Vagina (tissue), 2 donors: Measurements from ENCODE around the gene PRM3. TPM values are rescaled to one million over a fixed set of nuclear protein-coding genes. Genes with fewer than 3 reads are reported as not detected.

ENCODE experiments used
- DNase-seq, 2 donors: peaks; one replicate each; pipeline ENCODE4 v3.0.0-alpha.2; 2017; ENCODE audit errors: extremely low spot score in 2 of 2
- H3K27ac ChIP-seq: fragments of 200-600 bp; sonication (generic); one replicate; pipeline ENCODE4 v1.5.1; 2019
- H3K27me3 ChIP-seq: fragments of 200-600 bp; sonication (generic); one replicate; pipeline ENCODE4 v1.5.1; 2019
- H3K36me3 ChIP-seq, 2 donors: fragments of 200-600 bp; sonication (generic); one replicate each; pipeline ENCODE4 v1.5.1; 2017 to 2019
- H3K4me1 ChIP-seq: fragments of 200-600 bp; sonication (generic); one replicate; pipeline ENCODE4 v1.5.1; 2019
- H3K4me3 ChIP-seq, 2 donors: fragments of 200-600 bp; sonication (generic); 1 replicate in 1 of 2; 2 replicates in 1 of 2; pipeline ENCODE4 v1.5.1; 2016 to 2019
- H3K9me3 ChIP-seq: fragments of 200-600 bp; sonication (generic); one replicate; pipeline ENCODE4 v1.5.1; 2019
- POLR2A ChIP-seq, 2 donors: fragments of 450-650 bp; IDR thresholded peaks; one replicate each; pipeline ENCODE4 v1.6.1; 2017; ENCODE audit warnings: antibody characterized with exemption in 2 of 2, mild to moderate bottlenecking in 2 of 2, moderate library complexity in 2 of 2
- POLR2AphosphoS5 ChIP-seq, 2 donors: sonication (generic); formaldehyde crosslinking; IDR thresholded peaks; one replicate each; pipeline ENCODE4 v1.9.0; 2017; ENCODE audit warnings: antibody characterized with exemption in 2 of 2, mild to moderate bottlenecking in 2 of 2, low read depth in 1 of 2; ENCODE audit not compliant: insufficient read depth in 1 of 2
- intact Hi-C: fragments of 100-400 bp; cut with DNase I; formaldehyde crosslinking; loops from one replicate; pipeline ENCODE4 v1.15.1; 2023
- total RNA-seq: library from RNA; depleted of rRNA; stranded (reverse); fragments of >200 nt; gene quantifications from one replicate; pipeline ENCODE4 v1.2.3, GENCODE V29; 2016
- TF ChIP-seq, protein P1 (sequence below), 3 experiments: fragments of 450-650 bp in 2 of 3; fragments of 200-600 bp in 1 of 3; sonication (generic) in 1 of 3; IDR thresholded peaks; one replicate each; pipeline ENCODE4 v1.5.1; 2017 to 2019; ENCODE audit warnings: antibody characterized with exemption in 3 of 3, mild to moderate bottlenecking in 2 of 3, moderate library complexity in 2 of 3

Gene PRM3, protein sequence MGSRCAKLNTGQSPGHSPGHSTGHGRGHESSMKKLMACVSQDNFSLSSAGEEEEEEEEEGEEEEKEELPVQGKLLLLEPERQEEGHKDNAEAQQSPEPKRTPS
- not detected for total RNA-seq

DNA sequence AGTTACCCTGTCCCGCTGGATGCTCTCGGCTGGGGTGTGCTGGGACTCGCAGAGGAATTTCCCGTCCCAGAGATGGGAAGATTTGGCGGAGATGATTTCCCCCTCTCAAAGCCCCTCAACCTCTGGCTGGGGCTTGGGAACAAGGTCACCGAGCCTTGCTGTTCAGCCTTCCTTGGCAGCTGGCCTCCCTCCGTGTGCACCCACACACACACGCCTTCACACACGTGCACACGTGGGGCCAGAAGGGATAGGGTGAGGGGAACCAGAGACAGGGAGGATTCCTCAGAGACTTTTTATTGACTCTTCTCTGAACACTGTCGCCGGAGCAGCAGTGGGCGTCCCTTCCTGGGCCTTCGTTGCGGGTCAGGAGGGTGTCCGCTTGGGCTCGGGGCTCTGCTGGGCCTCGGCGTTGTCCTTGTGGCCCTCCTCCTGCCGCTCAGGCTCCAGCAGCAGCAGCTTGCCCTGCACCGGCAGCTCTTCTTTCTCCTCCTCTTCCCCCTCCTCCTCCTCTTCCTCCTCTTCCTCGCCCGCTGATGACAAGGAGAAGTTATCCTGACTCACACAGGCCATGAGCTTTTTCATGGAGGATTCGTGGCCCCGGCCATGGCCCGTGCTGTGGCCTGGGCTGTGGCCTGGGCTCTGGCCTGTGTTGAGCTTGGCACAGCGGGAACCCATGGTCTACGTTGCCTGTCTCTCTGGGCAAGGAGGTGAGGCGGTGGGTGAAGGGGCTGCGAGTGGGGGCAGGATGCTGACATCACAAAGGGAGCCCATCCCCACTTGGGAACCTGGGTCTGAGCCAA, at the start of gene PRM3:
Gene PRM3, minus strand, starts transcription at position 709 of the 800 bp plus-strand sequence. Its CDS starts 34 bp downstream, at position 675.
- H3K4me1 ChIP-seq = no peaks in the 10 kb centered on the region
- H3K4me3 ChIP-seq = no peak within 1 kb of the TSS
- no peaks in the 10 kb centered on the region for H3K9me3 ChIP-seq
- no peak within 1 kb of the TSS for H3K27ac ChIP-seq
- H3K27me3 ChIP-seq = no peaks in the 10 kb centered on the region
- no peak for DNase-seq
- H3K36me3 ChIP-seq = no peaks in the 10 kb centered on the region
- intact Hi-C loops = no loop called here
- TF ChIP-seq, protein P1, sequence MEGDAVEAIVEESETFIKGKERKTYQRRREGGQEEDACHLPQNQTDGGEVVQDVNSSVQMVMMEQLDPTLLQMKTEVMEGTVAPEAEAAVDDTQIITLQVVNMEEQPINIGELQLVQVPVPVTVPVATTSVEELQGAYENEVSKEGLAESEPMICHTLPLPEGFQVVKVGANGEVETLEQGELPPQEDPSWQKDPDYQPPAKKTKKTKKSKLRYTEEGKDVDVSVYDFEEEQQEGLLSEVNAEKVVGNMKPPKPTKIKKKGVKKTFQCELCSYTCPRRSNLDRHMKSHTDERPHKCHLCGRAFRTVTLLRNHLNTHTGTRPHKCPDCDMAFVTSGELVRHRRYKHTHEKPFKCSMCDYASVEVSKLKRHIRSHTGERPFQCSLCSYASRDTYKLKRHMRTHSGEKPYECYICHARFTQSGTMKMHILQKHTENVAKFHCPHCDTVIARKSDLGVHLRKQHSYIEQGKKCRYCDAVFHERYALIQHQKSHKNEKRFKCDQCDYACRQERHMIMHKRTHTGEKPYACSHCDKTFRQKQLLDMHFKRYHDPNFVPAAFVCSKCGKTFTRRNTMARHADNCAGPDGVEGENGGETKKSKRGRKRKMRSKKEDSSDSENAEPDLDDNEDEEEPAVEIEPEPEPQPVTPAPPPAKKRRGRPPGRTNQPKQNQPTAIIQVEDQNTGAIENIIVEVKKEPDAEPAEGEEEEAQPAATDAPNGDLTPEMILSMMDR (IDR thresholded peaks at IDR 0.05) = no peak
- TF ChIP-seq POLR2AphosphoS5 (IDR thresholded peaks at IDR 0.05; ENCODE audit: insufficient read depth in 1 of 2, low read depth in 1 of 2) = no peak
- TF ChIP-seq POLR2A (IDR thresholded peaks at IDR 0.05) = no peak

DNA sequence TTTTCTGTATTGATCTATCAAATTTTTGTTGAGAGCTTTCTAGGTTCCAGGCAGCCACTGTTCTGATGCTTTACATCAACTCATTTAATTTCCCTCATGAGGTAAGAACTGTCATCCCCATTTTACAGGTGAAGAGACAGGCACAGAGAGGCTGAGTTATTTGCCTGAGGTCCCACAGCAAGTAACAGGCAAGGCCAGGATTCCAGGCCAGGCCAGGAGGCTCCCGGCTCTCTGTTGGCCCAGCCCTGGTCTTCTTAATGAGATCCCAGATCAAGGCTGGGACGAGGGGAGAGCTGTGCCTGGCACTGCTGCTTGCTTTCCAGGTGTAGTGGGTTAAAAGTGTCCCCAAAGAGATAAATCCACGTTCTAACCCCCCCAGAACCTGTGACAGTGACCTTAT, 49.4 kb upstream of the PRM3 start:
- TF ChIP-seq POLR2AphosphoS5 (IDR thresholded peaks at IDR 0.05; ENCODE audit: insufficient read depth in 1 of 2, low read depth in 1 of 2) (no peak), POLR2A (IDR thresholded peaks at IDR 0.05) (no peak)
- TF ChIP-seq, protein P1 (IDR thresholded peaks at IDR 0.05) = no peak
- peaks cover 3% of the 10 kb centered on the region for H3K4me1 ChIP-seq
- H3K9me3 ChIP-seq = no peaks in the 10 kb centered on the region
- intact Hi-C loops = no loop called here
- H3K27ac ChIP-seq = no peak overlapping the region
- H3K36me3 ChIP-seq = no peaks in the 10 kb centered on the region
- H3K4me3 ChIP-seq = no peak overlapping the region
- DNase-seq = no peak
- H3K27me3 ChIP-seq = no peaks in the 10 kb centered on the region

DNA sequence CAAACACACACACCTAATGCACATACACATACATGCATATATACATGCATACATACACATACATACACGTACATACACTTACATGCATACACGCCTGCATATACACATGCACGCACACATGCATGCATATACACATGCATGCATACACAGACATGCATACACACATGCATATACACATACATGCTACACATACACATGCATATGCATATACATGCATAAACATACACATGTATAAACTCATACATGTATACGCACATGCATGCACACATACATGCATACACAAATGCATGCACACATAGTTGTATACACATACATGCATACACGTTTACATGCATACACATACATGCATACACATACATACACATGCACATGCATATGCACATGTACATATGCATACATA, 48.2 kb upstream of the PRM3 start:
- DNase-seq = no peak
- H3K36me3 ChIP-seq = no peaks in the 10 kb centered on the region
- intact Hi-C loops = no loop called here
- no peak overlapping the region for H3K4me3 ChIP-seq
- H3K4me1 ChIP-seq = no peaks in the 10 kb centered on the region
- TF ChIP-seq POLR2A (IDR thresholded peaks at IDR 0.05) (no peak), POLR2AphosphoS5 (IDR thresholded peaks at IDR 0.05; ENCODE audit: insufficient read depth in 1 of 2, low read depth in 1 of 2) (no peak)
- TF ChIP-seq, protein P1 (IDR thresholded peaks at IDR 0.05) = no peak
- no peak overlapping the region for H3K27ac ChIP-seq
- H3K9me3 ChIP-seq = no peaks in the 10 kb centered on the region
- no peaks in the 10 kb centered on the region for H3K27me3 ChIP-seq

DNA sequence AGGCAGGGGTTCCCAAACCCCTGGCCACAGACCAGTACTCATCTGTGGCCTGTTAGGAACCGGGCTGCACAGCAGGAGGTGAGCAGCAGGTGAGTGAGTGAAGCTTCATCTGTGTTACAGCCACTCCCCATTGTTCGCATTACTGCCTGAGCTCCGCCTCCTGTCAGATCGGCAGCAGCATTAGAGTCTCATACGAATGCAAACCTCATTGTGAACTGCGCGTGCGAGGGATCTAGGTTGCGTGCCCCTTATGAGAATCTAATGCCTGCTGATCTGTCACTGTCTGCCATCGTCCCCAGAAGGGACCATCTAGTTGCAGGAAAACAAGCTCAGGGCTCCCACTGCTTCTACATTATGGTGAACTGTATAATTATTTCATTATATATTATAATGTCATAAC, 46.7 kb upstream of the PRM3 start:
- intact Hi-C loops = no loop called here
- H3K27ac ChIP-seq = no peak overlapping the region
- no peak for DNase-seq
- no peaks in the 10 kb centered on the region for H3K4me1 ChIP-seq
- no peaks in the 10 kb centered on the region for H3K36me3 ChIP-seq
- H3K4me3 ChIP-seq = no peak overlapping the region
- no peaks in the 10 kb centered on the region for H3K9me3 ChIP-seq
- TF ChIP-seq, protein P1 (IDR thresholded peaks at IDR 0.05) = no peak
- TF ChIP-seq POLR2A (IDR thresholded peaks at IDR 0.05) (no peak), POLR2AphosphoS5 (IDR thresholded peaks at IDR 0.05; ENCODE audit: insufficient read depth in 1 of 2, low read depth in 1 of 2) (no peak)
- H3K27me3 ChIP-seq = no peaks in the 10 kb centered on the region

DNA sequence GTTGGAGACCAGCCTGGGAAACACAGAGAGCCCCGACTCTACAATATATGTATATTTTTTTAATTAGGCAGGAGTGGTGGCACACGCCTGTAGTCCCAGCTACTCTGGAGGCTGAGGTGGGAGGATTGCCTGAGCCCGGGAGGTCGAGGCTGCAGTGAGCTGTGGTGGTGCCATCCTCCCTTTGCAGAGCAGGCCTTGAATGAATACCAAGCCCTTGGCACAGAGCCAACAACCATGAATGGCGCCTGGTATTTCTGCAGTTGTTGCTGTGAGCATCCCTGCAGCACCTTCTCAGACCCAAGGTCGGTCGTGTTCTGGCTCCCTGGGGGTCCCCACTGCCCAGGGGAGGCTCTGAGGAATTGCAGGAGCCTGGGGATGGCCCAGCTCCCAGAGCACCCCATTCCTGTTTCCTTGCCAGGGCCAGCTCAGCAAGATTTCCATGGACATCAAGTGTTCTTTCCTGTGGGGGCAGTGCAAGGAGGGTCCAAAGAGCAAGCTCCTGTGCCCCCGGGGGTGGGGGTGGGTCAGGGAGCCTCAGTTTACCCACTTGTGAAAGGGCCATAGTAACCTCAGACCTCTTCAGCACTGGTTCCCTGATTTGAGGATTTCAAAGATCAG, 46.2 kb upstream of the PRM3 start:
- DNase-seq = no peak
- TF ChIP-seq, protein P1 (IDR thresholded peaks at IDR 0.05) = no peak
- TF ChIP-seq POLR2A (IDR thresholded peaks at IDR 0.05) (no peak), POLR2AphosphoS5 (IDR thresholded peaks at IDR 0.05; ENCODE audit: insufficient read depth in 1 of 2, low read depth in 1 of 2) (no peak)
- no peak overlapping the region for H3K27ac ChIP-seq
- intact Hi-C loops = no loop called here
- H3K36me3 ChIP-seq = no peaks in the 10 kb centered on the region
- no peaks in the 10 kb centered on the region for H3K9me3 ChIP-seq
- H3K27me3 ChIP-seq = no peaks in the 10 kb centered on the region
- H3K4me3 ChIP-seq = no peak overlapping the region
- H3K4me1 ChIP-seq = no peaks in the 10 kb centered on the region
